Psoas muscle (tissue), 8 donors: ENCODE data around the gene TGFBR2. TPM values are rescaled to one million over a fixed set of nuclear protein-coding genes. Genes with fewer than 3 reads are reported as not detected.

Source experiments
- ATAC-seq, 4 donors: fragments of 200-7000 bp; cut with Tn5 transposase; one replicate each; pipeline ENCODE4 v1.9.1; 2020; ENCODE audit warnings: moderate library complexity in 3 of 4, mild to moderate bottlenecking in 2 of 4
- DNase-seq, 2 donors: peaks; one replicate each; pipeline ENCODE4 v3.0.0-alpha.2; 2020
- H3K27ac ChIP-seq: fragments of 200-600 bp; one replicate; pipeline ENCODE4 v1.8.0; 2022
- H3K27me3 ChIP-seq, 3 donors: fragments of 200-600 bp in 1 of 3; one replicate each; pipeline versions ENCODE4 v1.6.1 to v1.8.0; 2013 to 2022; ENCODE audit warnings: low read length in 2 of 3, mild to moderate bottlenecking in 2 of 3, moderate library complexity in 1 of 3; ENCODE audit not compliant: insufficient read depth in 3 of 3
- H3K36me3 ChIP-seq, 2 donors: fragments of 200-600 bp in 1 of 2; one replicate each; pipeline versions ENCODE4 v1.6.1 to v1.8.0; 2013 to 2022; ENCODE audit warnings: low read depth in 1 of 2, mild to moderate bottlenecking in 1 of 2, moderate library complexity in 1 of 2; ENCODE audit not compliant: insufficient read depth in 1 of 2
- H3K4me1 ChIP-seq: fragments of 200-600 bp; one replicate; pipeline ENCODE4 v1.8.0; 2022
- H3K4me3 ChIP-seq: fragments of 200-600 bp; one replicate; pipeline ENCODE4 v1.8.0; 2022; ENCODE audit warnings: mild to moderate bottlenecking
- H3K9me3 ChIP-seq: fragments of 200-600 bp; one replicate; pipeline ENCODE4 v1.8.0; 2022
- WGBS, 3 donors: extraction: QIAGEN DNeasy Blood & Tissue Kit; methylation state at CpG; one replicate each; pipeline versions ENCODE4 v1.1.6 to v1.1.7; 2013; 5-methylcytosine and 5-hydroxymethylcytosine counted together
- intact Hi-C, 2 donors: fragments of 100-400 bp; cut with DNase I; formaldehyde crosslinking; loops; one replicate each; pipeline versions ENCODE4 v1.11.0 to v1.14.2; 2022
- polyA plus RNA-seq, 3 donors: library from polyadenylated mRNA; stranded (reverse); fragments of 200-250 nt; gene quantifications; one replicate each; pipeline ENCODE4 v1.2.3, GENCODE V29; 2013
- total RNA-seq, 4 donors: library from RNA; stranded (reverse); fragmentation: NEBNext Ultra II Directional in 2 of 4; extraction: Animal tissue kit (Norgen Biotek cat#: 25700) in 2 of 4; gene quantifications; one replicate each; pipeline versions ENCODE4 v1.2.1 to v1.2.4, GENCODE V29; 2021 to 2023
- TF ChIP-seq, protein P1 (sequence below): fragments of 200-600 bp; IDR thresholded peaks from one replicate; pipeline ENCODE4 v1.8.0; 2022; ENCODE audit warnings: antibody characterized with exemption
- donor health status: healthy with polysubstance abuse.
- donor health status: DM: no; HTN: no; CAD: no; lungs with moderate emphysema.
- donor health status: Bipolar disorder and iron deficiency.
- donor health status: healthy.
- donor health status: DM: yes; HTN: yes; CAD: no.
- donor health status: DM: no; HTN: no; CAD: no.
- donor health status: DM: no; HTN: no; CAD: no.
- donor health status: DM: yes; HTN: yes; CAD: no.

Gene TGFBR2
- total and polyA plus RNA-seq, 7 donors, result 19.7 to 58.8 (median 42.6) TPM

DNA sequence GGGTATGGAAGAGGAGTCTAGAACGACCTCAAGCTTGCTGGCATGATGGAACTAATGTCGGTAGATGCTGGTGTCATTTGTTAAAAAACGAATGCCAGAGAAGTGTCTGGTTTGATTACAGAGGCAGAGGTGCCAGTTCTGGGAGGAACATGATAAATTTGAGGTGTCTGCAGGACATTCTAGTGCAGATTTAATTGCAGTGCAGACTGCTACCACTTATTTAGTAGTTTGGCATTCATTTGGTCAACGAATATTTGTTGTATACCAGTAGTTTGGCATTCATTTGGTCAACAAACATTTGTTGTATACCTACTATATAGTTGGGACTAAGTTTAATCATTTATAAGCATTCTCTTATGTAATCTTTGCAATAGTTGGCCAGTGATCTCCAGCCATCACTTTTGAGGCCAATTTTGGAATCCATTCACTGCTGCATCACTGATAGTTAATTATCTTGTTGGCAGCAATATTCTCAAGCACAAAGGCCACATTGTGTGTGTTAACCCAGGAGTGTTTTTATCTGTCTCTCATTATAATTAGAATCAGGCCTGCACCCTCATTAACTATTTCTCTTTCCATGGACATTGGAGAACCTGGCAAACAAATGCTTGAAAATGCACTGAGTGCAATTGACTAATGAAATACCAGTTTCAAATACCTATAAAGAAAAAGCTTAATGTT, 19.5 kb upstream of the TGFBR2 start:
- Histone ChIP-seq H3K36me3 (no peaks in the 10 kb centered on the region), H3K4me3 (no peak overlapping the region), H3K27me3 (no peaks in the 10 kb centered on the region), H3K27ac (no peak overlapping the region), H3K9me3 (no peaks in the 10 kb centered on the region), H3K4me1 (no peaks in the 10 kb centered on the region)
- TF ChIP-seq, protein P1, sequence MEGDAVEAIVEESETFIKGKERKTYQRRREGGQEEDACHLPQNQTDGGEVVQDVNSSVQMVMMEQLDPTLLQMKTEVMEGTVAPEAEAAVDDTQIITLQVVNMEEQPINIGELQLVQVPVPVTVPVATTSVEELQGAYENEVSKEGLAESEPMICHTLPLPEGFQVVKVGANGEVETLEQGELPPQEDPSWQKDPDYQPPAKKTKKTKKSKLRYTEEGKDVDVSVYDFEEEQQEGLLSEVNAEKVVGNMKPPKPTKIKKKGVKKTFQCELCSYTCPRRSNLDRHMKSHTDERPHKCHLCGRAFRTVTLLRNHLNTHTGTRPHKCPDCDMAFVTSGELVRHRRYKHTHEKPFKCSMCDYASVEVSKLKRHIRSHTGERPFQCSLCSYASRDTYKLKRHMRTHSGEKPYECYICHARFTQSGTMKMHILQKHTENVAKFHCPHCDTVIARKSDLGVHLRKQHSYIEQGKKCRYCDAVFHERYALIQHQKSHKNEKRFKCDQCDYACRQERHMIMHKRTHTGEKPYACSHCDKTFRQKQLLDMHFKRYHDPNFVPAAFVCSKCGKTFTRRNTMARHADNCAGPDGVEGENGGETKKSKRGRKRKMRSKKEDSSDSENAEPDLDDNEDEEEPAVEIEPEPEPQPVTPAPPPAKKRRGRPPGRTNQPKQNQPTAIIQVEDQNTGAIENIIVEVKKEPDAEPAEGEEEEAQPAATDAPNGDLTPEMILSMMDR, result no peak
- WGBS, 3 donors, result 71 to 84% (median 81%) methylated on average over 4 of the region's 4 CpGs
- intact Hi-C loops, result no loop called here
- no peak for DNase-seq
- ATAC-seq, result no peak

DNA sequence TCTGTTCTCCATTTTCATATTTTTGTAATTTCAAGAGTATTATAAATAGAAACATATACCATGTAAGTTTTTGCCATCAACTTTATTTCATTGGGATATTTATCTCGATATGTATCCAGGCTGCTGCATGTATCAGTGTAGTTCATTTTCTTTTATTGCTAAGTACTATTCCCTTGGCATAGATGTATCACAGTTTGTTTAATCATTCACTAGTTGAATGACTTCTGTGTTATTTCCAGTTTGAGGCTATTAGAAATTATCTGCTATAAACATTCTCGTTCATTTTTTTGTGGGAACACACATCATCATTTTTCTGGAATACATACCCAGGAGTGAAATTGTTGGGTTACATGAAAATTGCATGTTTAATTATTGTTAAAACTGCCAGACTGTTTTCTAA, 18.5 kb upstream of the TGFBR2 start:
- intact Hi-C loops, result no loop called here
- TF ChIP-seq, protein P1, result no peak
- no peak overlapping the region for H3K4me3 ChIP-seq
- no peak for ATAC-seq
- H3K9me3 ChIP-seq, result no peaks in the 10 kb centered on the region
- no peaks in the 10 kb centered on the region for H3K36me3 ChIP-seq
- DNase-seq, result no peak
- no peaks in the 10 kb centered on the region for H3K27me3 ChIP-seq
- WGBS, 3 donors, result 94 to 97% (median 96%) methylated on average over 2 of the region's 2 CpGs
- no peaks in the 10 kb centered on the region for H3K4me1 ChIP-seq
- H3K27ac ChIP-seq, result no peak overlapping the region

DNA sequence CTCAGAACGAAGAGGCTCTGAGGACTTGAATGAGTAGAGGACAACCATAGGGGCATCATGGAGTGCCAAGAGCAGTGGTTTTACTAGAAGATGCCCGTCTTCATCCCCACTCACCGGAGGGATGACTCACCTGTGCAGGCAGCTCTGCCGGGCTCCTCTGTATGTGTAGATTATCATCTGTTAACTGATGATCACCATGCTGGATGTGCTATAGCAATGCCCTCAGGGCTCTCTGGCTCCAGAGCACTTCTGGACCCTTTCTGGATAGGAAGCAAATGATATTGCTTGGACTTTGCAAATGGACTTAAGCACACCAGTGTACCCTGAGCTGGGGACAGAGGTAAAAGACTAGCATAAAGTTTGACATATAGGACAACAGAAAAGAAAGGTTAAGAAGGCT, 10.2 kb upstream of the TGFBR2 start:
- 91 to 98% (median 93%) methylated on average over 4 of the region's 4 CpGs for WGBS, 3 donors
- Histone ChIP-seq H3K36me3 (no peaks in the 10 kb centered on the region), H3K4me3 (no peak overlapping the region), H3K27me3 (no peaks in the 10 kb centered on the region), H3K27ac (no peak overlapping the region), H3K9me3 (no peaks in the 10 kb centered on the region), H3K4me1 (peaks cover 6% of the 10 kb centered on the region)
- intact Hi-C loops, result no loop called here
- DNase-seq, result no peak
- TF ChIP-seq, protein P1, result no peak
- ATAC-seq, result no peak

DNA sequence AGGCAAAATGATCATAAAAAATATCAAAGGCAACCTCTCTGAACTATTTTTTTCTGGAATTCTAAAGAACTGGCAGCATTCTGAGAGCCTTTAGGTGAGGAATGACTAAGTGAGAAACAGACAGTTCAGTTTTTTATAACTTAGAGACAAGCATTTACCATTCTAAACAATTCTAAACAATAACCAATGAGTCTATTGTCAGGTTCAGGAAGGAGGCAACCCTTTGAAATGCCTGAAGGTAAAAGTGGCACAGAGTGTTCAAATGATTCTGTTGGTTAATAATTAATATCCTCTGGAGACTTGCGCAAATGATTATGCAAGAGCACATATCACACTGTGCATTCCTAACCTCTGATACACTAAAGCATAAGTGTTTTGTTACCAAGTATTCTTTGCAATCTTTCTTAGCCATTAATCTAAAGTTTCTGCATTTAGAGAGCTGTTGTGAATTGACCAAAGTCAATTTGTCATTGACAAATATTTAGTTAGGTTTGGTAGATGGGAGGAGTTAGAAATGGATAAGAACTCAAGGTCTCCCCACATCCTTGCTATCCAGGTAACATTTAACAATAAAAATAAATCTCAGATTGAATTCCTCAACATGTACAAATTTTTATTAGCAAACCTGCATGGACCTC, 9.2 kb upstream of the TGFBR2 start:
- Histone ChIP-seq H3K36me3 (no peaks in the 10 kb centered on the region), H3K27ac (no peak overlapping the region), H3K4me3 (no peak overlapping the region), H3K27me3 (no peaks in the 10 kb centered on the region), H3K4me1 (peaks cover 6% of the 10 kb centered on the region), H3K9me3 (no peaks in the 10 kb centered on the region)
- TF ChIP-seq, protein P1, result no peak
- DNase-seq (no peak), ATAC-seq (peak; percentile 84 to 97 (median 91))
- 26 to 50% (median 31%) methylated on average over 1 of the region's 1 CpG for WGBS, 3 donors
- intact Hi-C loops, result no loop called here
